Calu3 (cell line): ENCODE measurements around the gene RBPJ. TPM values are rescaled to one million over a fixed set of nuclear protein-coding genes. Genes with fewer than 3 reads are reported as not detected.

Source experiments
- BruUV-seq: library from RNA; stranded (reverse); fragments of 400-500 nt; replicated peaks from 2 replicates; lab custom pipeline; 2021; lab: Mats Ljungman, UMichigan
- CTCF ChIA-PET: fragments of 300-600 bp; sonication (Branson Sonifier 250); formaldehyde crosslinking; loops from one replicate; lab custom pipeline; 2022; ENCODE audit warnings: antibody characterized with exemption; lab: Charles Lee
- DNase-seq: peaks from one replicate; pipeline ENCODE4 v3.0.0; 2022
- H3K27ac Mint-ChIP-seq: one replicate; pipeline ENCODE4 v1.8.0; 2022; ENCODE audit warnings: mixed read lengths; ENCODE audit not compliant: unreplicated experiment
- H3K27me3 Mint-ChIP-seq: one replicate; pipeline ENCODE4 v1.8.0; 2022; ENCODE audit warnings: mixed read lengths; ENCODE audit not compliant: unreplicated experiment
- H3K36me3 Mint-ChIP-seq: one replicate; pipeline ENCODE4 v1.8.0; 2022; ENCODE audit warnings: mild to moderate bottlenecking, moderate library complexity, mixed read lengths; ENCODE audit not compliant: insufficient read depth, unreplicated experiment
- H3K4me1 Mint-ChIP-seq: one replicate; pipeline ENCODE4 v1.8.0; 2022; ENCODE audit warnings: mild to moderate bottlenecking, low read depth, mixed read lengths; ENCODE audit not compliant: unreplicated experiment
- H3K4me3 Mint-ChIP-seq: one replicate; pipeline ENCODE4 v1.8.0; 2022; ENCODE audit warnings: mild to moderate bottlenecking, low read depth, moderate library complexity, mixed read lengths; ENCODE audit not compliant: unreplicated experiment
- H3K9me3 Mint-ChIP-seq: one replicate; pipeline ENCODE4 v1.8.0; 2022; ENCODE audit warnings: low read depth, mixed read lengths; ENCODE audit not compliant: unreplicated experiment
- intact Hi-C: fragments of 100-400 bp; cut with micrococcal nuclease; formaldehyde crosslinking; loops from one replicate; pipeline ENCODE4 v1.10.0; 2022; ENCODE audit not compliant: unreplicated experiment
- total RNA-seq: library from RNA; stranded (reverse); gene quantifications from 2 replicates; pipeline ENCODE4 v1.2.3, GENCODE V29; 2022
- TF ChIP-seq, protein P1 (sequence below): fragments of 200-600 bp; IDR thresholded peaks from one replicate; pipeline ENCODE4 v1.8.0; 2022; ENCODE audit warnings: antibody characterized with exemption; ENCODE audit not compliant: unreplicated experiment

The RBPJ gene
- total RNA-seq, 1 experiment from 2014 or later = 56.3 TPM

GRCh38 chr4:26441771-26442170 lies 121.0 kb downstream of the RBPJ start:
- Mint-ChIP-seq H3K4me3 (no peak overlapping the region), H3K36me3 (peaks cover 7% of the 10 kb centered on the region), H3K9me3 (peaks cover 3% of the 10 kb centered on the region), H3K27ac (no peak overlapping the region), H3K4me1 (no peaks in the 10 kb centered on the region), H3K27me3 (no peaks in the 10 kb centered on the region)
- TF ChIP-seq, protein P1, sequence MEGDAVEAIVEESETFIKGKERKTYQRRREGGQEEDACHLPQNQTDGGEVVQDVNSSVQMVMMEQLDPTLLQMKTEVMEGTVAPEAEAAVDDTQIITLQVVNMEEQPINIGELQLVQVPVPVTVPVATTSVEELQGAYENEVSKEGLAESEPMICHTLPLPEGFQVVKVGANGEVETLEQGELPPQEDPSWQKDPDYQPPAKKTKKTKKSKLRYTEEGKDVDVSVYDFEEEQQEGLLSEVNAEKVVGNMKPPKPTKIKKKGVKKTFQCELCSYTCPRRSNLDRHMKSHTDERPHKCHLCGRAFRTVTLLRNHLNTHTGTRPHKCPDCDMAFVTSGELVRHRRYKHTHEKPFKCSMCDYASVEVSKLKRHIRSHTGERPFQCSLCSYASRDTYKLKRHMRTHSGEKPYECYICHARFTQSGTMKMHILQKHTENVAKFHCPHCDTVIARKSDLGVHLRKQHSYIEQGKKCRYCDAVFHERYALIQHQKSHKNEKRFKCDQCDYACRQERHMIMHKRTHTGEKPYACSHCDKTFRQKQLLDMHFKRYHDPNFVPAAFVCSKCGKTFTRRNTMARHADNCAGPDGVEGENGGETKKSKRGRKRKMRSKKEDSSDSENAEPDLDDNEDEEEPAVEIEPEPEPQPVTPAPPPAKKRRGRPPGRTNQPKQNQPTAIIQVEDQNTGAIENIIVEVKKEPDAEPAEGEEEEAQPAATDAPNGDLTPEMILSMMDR = no peak
- DNase-seq = no peak
- CTCF ChIA-PET = no interaction called here
- BruUV-seq = no TSS peak
- intact Hi-C loops = no loop called here

GRCh38 chr4:26447378-26447777 lies 126.6 kb downstream of the RBPJ start:
- Mint-ChIP-seq H3K36me3 (no peaks in the 10 kb centered on the region), H3K4me3 (no peak overlapping the region), H3K9me3 (peaks cover 3% of the 10 kb centered on the region), H3K27ac (no peak overlapping the region), H3K4me1 (no peaks in the 10 kb centered on the region), H3K27me3 (no peaks in the 10 kb centered on the region)
- TF ChIP-seq, protein P1 = no peak
- intact Hi-C loops = no loop called here
- no TSS peak for BruUV-seq
- no peak for DNase-seq
- CTCF ChIA-PET = no interaction called here

- H3K27ac Mint-ChIP-seq = no peak overlapping the region
- BruUV-seq = no TSS peak
- H3K27me3 Mint-ChIP-seq = no peaks in the 10 kb centered on the region
- no peaks in the 10 kb centered on the region for H3K4me1 Mint-ChIP-seq
- no peaks in the 10 kb centered on the region for H3K9me3 Mint-ChIP-seq
- CTCF ChIA-PET = no interaction called here
- H3K36me3 Mint-ChIP-seq = no peaks in the 10 kb centered on the region
- TF ChIP-seq, protein P1 = no peak
- no peak overlapping the region for H3K4me3 Mint-ChIP-seq
- no peak for DNase-seq
- intact Hi-C loops = no loop called here
Measured at GRCh38 chr4:26450418-26450817, 129.6 kb downstream of the RBPJ start.

DNA sequence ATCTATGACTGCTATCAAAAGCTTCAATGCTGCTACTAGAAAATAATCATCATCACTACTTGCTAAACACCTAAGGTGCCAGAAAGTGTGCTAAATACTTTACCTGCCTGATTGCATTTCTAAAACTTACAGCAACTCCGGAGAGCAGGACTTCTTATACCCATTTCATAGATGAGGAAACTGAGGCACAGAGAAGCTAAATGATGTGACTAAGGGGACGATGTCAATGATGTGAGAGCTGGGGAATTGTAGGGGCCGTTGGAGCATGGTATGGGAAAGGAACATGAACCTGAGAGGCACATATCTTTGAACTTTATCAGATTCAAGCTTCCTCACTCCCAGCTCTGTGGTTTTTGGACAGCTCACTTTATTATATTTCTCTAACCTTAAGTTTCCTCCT lies 130.8 kb downstream of the RBPJ start:
- H3K9me3 Mint-ChIP-seq = no peaks in the 10 kb centered on the region
- BruUV-seq = no TSS peak
- H3K4me1 Mint-ChIP-seq = no peaks in the 10 kb centered on the region
- DNase-seq = no peak
- H3K36me3 Mint-ChIP-seq = no peaks in the 10 kb centered on the region
- H3K27me3 Mint-ChIP-seq = no peaks in the 10 kb centered on the region
- CTCF ChIA-PET = no interaction called here
- TF ChIP-seq, protein P1 = no peak
- H3K27ac Mint-ChIP-seq = no peak overlapping the region
- intact Hi-C loops = no loop called here
- no peak overlapping the region for H3K4me3 Mint-ChIP-seq
